ENCODE results near the gene NAV1. TPM values are rescaled to one million over a fixed set of nuclear protein-coding genes. Genes with fewer than 3 reads are reported as not detected.

The NAV1 gene
- total and polyA plus RNA-seq, 2 experiments from 2014 or later, result 22.7 to 37.4 TPM

DNA sequence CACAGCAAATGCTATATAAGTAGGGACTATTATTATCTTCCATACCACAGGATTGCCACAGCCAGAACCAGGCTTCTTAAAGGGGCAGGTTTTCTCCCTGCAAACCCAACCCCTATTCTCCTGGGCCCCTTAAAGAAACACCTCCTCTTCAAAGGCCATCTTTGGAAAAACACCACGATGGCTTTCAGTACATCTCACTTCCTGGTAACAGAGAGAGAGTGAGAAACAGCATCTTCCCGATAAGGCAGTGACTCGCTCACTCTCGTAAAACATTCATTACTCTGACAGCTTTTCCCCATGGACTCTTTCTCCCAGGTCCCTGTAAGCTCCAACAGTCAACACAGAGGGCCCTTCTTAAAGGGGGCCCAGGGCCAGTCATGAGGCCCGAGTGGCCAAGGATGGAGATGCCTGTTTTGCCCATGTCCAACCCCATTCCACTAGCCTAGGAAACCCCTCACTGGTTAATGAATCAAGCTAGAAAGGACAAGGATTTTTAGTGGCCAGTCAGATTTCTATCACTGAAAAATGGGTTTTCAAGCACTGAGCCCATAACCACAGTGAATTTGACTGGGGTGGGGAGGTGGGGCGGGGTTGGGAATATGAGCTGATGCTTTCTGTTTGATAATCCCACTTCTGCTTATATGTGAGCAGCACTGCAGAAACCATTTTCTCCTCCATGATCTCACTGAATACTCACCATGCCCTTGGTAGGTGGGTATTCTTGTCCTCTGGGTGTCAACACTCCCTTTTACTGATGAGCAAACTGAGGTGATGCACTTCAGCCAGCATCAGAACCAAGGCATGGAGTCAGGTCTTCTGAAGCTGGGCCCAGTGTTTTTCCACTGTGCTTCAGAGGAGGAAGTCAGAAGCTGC lies 3.6 kb upstream of the NAV1 start:
- H3K9me2 ChIP-seq (ENCODE audit: insufficient read depth), result no peaks in the 10 kb centered on the region
- DNase-seq (ENCODE audit: low spot score), result no peak
- H3K27ac Mint-ChIP-seq, result no peak overlapping the region
- H3K9me3 Mint-ChIP-seq, result no peaks in the 10 kb centered on the region
- no peak overlapping the region for H3K27ac ChIP-seq (ENCODE audit: low read depth)
- H3K4me1 Mint-ChIP-seq, result peaks cover 27% of the 10 kb centered on the region
- no peak for TF ChIP-seq ZNF114 (CRISPR knock-in tag; IDR thresholded peaks at IDR 0.05)
- TF ChIP-seq, protein P1, sequence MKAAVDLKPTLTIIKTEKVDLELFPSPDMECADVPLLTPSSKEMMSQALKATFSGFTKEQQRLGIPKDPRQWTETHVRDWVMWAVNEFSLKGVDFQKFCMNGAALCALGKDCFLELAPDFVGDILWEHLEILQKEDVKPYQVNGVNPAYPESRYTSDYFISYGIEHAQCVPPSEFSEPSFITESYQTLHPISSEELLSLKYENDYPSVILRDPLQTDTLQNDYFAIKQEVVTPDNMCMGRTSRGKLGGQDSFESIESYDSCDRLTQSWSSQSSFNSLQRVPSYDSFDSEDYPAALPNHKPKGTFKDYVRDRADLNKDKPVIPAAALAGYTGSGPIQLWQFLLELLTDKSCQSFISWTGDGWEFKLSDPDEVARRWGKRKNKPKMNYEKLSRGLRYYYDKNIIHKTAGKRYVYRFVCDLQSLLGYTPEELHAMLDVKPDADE (IDR thresholded peaks at IDR 0.05), result no peak
- H3F3A ChIP-seq (replicated peaks; ENCODE audit: low read depth), result peaks cover 9% of the 10 kb centered on the region
- H3K27me3 Mint-ChIP-seq (ENCODE audit: insufficient read depth, low read depth, poor library complexity), result peaks cover 37% of the 10 kb centered on the region
- peaks cover 42% of the 10 kb centered on the region for H3K27me3 ChIP-seq (ENCODE audit: insufficient read depth)
- no peak overlapping the region for H3K4me2 ChIP-seq
- no peaks in the 10 kb centered on the region for H4K20me1 ChIP-seq (replicated peaks; ENCODE audit: insufficient read depth)
- no peak overlapping the region for H3K4me3 Mint-ChIP-seq
- H2AFZ ChIP-seq, result no peak overlapping the region; the same call in 1 of the 2 replicates
- no peak overlapping the region for H3K4me3 ChIP-seq
- H3K36me3 ChIP-seq (ENCODE audit: insufficient read depth), result no peaks in the 10 kb centered on the region
- H3K4me1 ChIP-seq (ENCODE audit: insufficient read depth), result peaks cover 21% of the 10 kb centered on the region
- H3K36me3 Mint-ChIP-seq (ENCODE audit: low read depth), result no peaks in the 10 kb centered on the region
- H3K79me2 ChIP-seq (replicated peaks; ENCODE audit: insufficient read depth), result no peaks in the 10 kb centered on the region
- no peak for ATAC-seq

DNA sequence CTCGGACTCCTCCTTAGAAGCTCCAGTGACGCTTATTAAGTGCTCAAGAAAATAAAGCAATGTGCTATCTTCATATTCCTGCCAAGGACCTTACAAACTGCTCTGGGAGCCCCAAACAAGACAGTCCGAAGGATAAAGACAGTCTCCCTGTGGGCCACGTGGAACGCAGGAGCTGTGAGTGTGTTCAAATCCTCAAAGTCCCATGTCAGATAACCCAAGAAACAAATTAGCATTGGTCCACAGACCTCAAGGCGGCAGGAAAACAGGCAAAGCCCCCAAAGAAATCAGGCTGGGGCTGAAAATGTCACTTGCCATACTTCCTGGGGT lies 3.0 kb upstream of the NAV1 start:
- H3K4me1 ChIP-seq (ENCODE audit: insufficient read depth), result peaks cover 27% of the 10 kb centered on the region
- H3K27ac ChIP-seq (ENCODE audit: low read depth), result no peak overlapping the region
- H3K9me2 ChIP-seq (ENCODE audit: insufficient read depth), result no peaks in the 10 kb centered on the region
- H2AFZ ChIP-seq, result no peak overlapping the region
- peaks cover 48% of the 10 kb centered on the region for H3K27me3 ChIP-seq (ENCODE audit: insufficient read depth)
- no peaks in the 10 kb centered on the region for H3K9me3 Mint-ChIP-seq
- DNase-seq (ENCODE audit: low spot score) (no peak), ATAC-seq (no peak)
- no peak overlapping the region for H3K4me3 ChIP-seq
- H3K4me3 Mint-ChIP-seq, result no peak overlapping the region
- no peak overlapping the region for H3K27ac Mint-ChIP-seq
- peaks cover 14% of the 10 kb centered on the region for H3F3A ChIP-seq (replicated peaks; ENCODE audit: low read depth)
- peaks cover 32% of the 10 kb centered on the region for H3K4me1 Mint-ChIP-seq
- peaks cover 42% of the 10 kb centered on the region for H3K27me3 Mint-ChIP-seq (ENCODE audit: insufficient read depth, low read depth, poor library complexity)
- no peaks in the 10 kb centered on the region for H3K36me3 Mint-ChIP-seq (ENCODE audit: low read depth)
- H4K20me1 ChIP-seq (replicated peaks; ENCODE audit: insufficient read depth), result no peaks in the 10 kb centered on the region
- H3K36me3 ChIP-seq (ENCODE audit: insufficient read depth), result no peaks in the 10 kb centered on the region
- no peaks in the 10 kb centered on the region for H3K79me2 ChIP-seq (replicated peaks; ENCODE audit: insufficient read depth)
- H3K4me2 ChIP-seq, result no peak overlapping the region
- no peak for TF ChIP-seq EZH2 (IDR thresholded peaks at IDR 0.05; ENCODE audit: low read depth, unreplicated experiment)
- TF ChIP-seq ZNF331 (CRISPR knock-in tag; IDR thresholded peaks at IDR 0.05; ENCODE audit: low read depth), result no peak
- TF ChIP-seq, protein P2, sequence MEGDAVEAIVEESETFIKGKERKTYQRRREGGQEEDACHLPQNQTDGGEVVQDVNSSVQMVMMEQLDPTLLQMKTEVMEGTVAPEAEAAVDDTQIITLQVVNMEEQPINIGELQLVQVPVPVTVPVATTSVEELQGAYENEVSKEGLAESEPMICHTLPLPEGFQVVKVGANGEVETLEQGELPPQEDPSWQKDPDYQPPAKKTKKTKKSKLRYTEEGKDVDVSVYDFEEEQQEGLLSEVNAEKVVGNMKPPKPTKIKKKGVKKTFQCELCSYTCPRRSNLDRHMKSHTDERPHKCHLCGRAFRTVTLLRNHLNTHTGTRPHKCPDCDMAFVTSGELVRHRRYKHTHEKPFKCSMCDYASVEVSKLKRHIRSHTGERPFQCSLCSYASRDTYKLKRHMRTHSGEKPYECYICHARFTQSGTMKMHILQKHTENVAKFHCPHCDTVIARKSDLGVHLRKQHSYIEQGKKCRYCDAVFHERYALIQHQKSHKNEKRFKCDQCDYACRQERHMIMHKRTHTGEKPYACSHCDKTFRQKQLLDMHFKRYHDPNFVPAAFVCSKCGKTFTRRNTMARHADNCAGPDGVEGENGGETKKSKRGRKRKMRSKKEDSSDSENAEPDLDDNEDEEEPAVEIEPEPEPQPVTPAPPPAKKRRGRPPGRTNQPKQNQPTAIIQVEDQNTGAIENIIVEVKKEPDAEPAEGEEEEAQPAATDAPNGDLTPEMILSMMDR (conservative IDR thresholded peaks at IDR 0.05; ENCODE audit: low read depth in 2 of 2), result no peak
- TF ChIP-seq, protein P1 (IDR thresholded peaks at IDR 0.05), result no peak
- TF ChIP-seq CREB1 (CRISPR knock-in tag; IDR thresholded peaks at IDR 0.05; ENCODE audit: low read depth), result no peak
- no peak for TF ChIP-seq POLR2AphosphoS5 (IDR thresholded peaks at IDR 0.05; ENCODE audit: low read depth)
- no peak for TF ChIP-seq JUNB (IDR thresholded peaks at IDR 0.05; ENCODE audit: unreplicated experiment)
- TF ChIP-seq STAT1 (IDR thresholded peaks at IDR 0.05; ENCODE audit: unreplicated experiment), result no peak
- TF ChIP-seq NANOG (IDR thresholded peaks at IDR 0.05; ENCODE audit: borderline replicate concordance), result no peak
- TF ChIP-seq, protein P3, sequence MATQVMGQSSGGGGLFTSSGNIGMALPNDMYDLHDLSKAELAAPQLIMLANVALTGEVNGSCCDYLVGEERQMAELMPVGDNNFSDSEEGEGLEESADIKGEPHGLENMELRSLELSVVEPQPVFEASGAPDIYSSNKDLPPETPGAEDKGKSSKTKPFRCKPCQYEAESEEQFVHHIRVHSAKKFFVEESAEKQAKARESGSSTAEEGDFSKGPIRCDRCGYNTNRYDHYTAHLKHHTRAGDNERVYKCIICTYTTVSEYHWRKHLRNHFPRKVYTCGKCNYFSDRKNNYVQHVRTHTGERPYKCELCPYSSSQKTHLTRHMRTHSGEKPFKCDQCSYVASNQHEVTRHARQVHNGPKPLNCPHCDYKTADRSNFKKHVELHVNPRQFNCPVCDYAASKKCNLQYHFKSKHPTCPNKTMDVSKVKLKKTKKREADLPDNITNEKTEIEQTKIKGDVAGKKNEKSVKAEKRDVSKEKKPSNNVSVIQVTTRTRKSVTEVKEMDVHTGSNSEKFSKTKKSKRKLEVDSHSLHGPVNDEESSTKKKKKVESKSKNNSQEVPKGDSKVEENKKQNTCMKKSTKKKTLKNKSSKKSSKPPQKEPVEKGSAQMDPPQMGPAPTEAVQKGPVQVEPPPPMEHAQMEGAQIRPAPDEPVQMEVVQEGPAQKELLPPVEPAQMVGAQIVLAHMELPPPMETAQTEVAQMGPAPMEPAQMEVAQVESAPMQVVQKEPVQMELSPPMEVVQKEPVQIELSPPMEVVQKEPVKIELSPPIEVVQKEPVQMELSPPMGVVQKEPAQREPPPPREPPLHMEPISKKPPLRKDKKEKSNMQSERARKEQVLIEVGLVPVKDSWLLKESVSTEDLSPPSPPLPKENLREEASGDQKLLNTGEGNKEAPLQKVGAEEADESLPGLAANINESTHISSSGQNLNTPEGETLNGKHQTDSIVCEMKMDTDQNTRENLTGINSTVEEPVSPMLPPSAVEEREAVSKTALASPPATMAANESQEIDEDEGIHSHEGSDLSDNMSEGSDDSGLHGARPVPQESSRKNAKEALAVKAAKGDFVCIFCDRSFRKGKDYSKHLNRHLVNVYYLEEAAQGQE (IDR thresholded peaks at IDR 0.05; ENCODE audit: unreplicated experiment), result no peak
- no peak for TF ChIP-seq EZH2phosphoT487 (IDR thresholded peaks at IDR 0.05; ENCODE audit: unreplicated experiment)
